Right ventricle myocardium inferior (tissue), 1 donor: Measurements from ENCODE around the gene ELP2. TPM values are rescaled to one million over a fixed set of nuclear protein-coding genes. Genes with fewer than 3 reads are reported as not detected.
"Not testable (repeated sequence)": the region's sequence is repeated elsewhere in the genome, so short reads cannot be mapped to it uniquely, and the experiment has no call there.

ENCODE experiments used
- ATAC-seq: fragments of 200-7000 bp; cut with Tn5 transposase; one replicate; pipeline ENCODE4 v1.9.1; 2020; ENCODE audit warnings: mild to moderate bottlenecking, moderate library complexity
- DNase-seq: peaks from one replicate; pipeline ENCODE4 v3.0.0; 2021; ENCODE audit errors: missing footprints
- intact Hi-C: fragments of 100-400 bp; cut with DNase I; formaldehyde crosslinking; loops from one replicate; pipeline ENCODE4 v1.11.0; 2022
- long read RNA-seq: library from polyadenylated mRNA; unstranded; transcript quantifications from one replicate; pipeline ENCODE4 v2.0.0, GENCODE V29; 2021
- total RNA-seq: library from RNA; stranded (reverse); fragmentation: NEBNext Ultra II Directional; extraction: Animal tissue kit (Norgen Biotek cat#: 25700); gene quantifications from one replicate; pipeline ENCODE4 v1.2.1, GENCODE V29; 2021
- donor health status: DM: no; HTN: yes; CAD: no; lungs with severe emphysema.

ELP2 gene
- 48.1 TPM for total RNA-seq
- long read RNA-seq, full-length matches to known transcripts, result 41 of 49 reads
- long read RNA-seq, partial matches to known transcripts, result 2 of 49 reads
- long read RNA-seq, other reads (novel, unspliced or antisense), result 6 of 49 reads

GRCh38 chr18:36129300-36130038 lies at the start of gene ELP2, which contains the start of gene SLC39A6:
Gene ELP2, plus strand, starts transcription at chr18:36129899. Its CDS starts 35 bp downstream, at chr18:36129934.
Gene SLC39A6, minus strand, starts transcription at chr18:36129340. Its CDS starts 2,333 bp downstream, at chr18:36127007.
- intact Hi-C loops, result loop anchor here (5.0 to 10.0 kb wide), 2 partner anchors 62 to 115 kb away; partner anchors contain the start of gene RPRD1A
- DNase-seq, result peak; percentile 99
- peak; percentile 98 for ATAC-seq

- DNase-seq, ATAC-seq, intact Hi-C loops: not testable (repeated sequence)
Measured at GRCh38 chr18:36081118-36081517, 48.6 kb upstream of the ELP2 start.

- no peak for DNase-seq
- no peak for ATAC-seq
- intact Hi-C loops, result no loop called here
Measured at GRCh38 chr18:36083729-36084128, 46.0 kb upstream of the ELP2 start.

- ATAC-seq, result no peak
- DNase-seq, result no peak
- intact Hi-C loops, result no loop called here
Measured at GRCh38 chr18:36085195-36085594, 44.5 kb upstream of the ELP2 start.

- intact Hi-C loops, result no loop called here
- DNase-seq (peak; percentile 65), ATAC-seq (peak; percentile 10)
Measured at GRCh38 chr18:36086186-36086585, 43.5 kb upstream of the ELP2 start.

GRCh38 chr18:36088256-36088655 lies 41.4 kb upstream of the ELP2 start:
- DNase-seq, result no peak
- no peak for ATAC-seq
- intact Hi-C loops, result no loop called here

- no peak for ATAC-seq
- intact Hi-C loops, result no loop called here
Measured at GRCh38 chr18:36089001-36089400, 40.7 kb upstream of the ELP2 start.

GRCh38 chr18:36092116-36092515 lies 37.6 kb upstream of the ELP2 start:
- DNase-seq, ATAC-seq, intact Hi-C loops: not testable (repeated sequence)

More at GRCh38 chr18:36089001-36089400, 40.7 kb upstream of the ELP2 start:
- DNase-seq, result no peak

GRCh38 chr18:36094431-36094830 lies 35.3 kb upstream of the ELP2 start:
- intact Hi-C loops, result no loop called here
- DNase-seq, result no peak
- ATAC-seq, result no peak

GRCh38 chr18:36095936-36096519 lies 33.7 kb upstream of the ELP2 start:
- ATAC-seq (no peak), DNase-seq (no peak)
- intact Hi-C loops, result loop anchor here (1.0 kb wide), 1 partner anchor 188 kb away; no protein-coding TSS in a partner anchor

- ATAC-seq (no peak), DNase-seq (no peak)
- intact Hi-C loops, result no loop called here
Measured at GRCh38 chr18:36096955-36097354, 32.7 kb upstream of the ELP2 start.

GRCh38 chr18:36099311-36099710 lies 30.4 kb upstream of the ELP2 start:
- DNase-seq (no peak), ATAC-seq (no peak)
- intact Hi-C loops, result no loop called here

- ATAC-seq, result no peak
- intact Hi-C loops, result no loop called here
- DNase-seq, result no peak
Measured at GRCh38 chr18:36101943-36102342, 27.8 kb upstream of the ELP2 start.

- intact Hi-C loops, result no loop called here
- no peak for ATAC-seq
- DNase-seq, result no peak
Measured at GRCh38 chr18:36104749-36105148, 24.9 kb upstream of the ELP2 start.

- ATAC-seq (no peak), DNase-seq (no peak)
- intact Hi-C loops, result no loop called here
Measured at GRCh38 chr18:36107477-36107876, 22.2 kb upstream of the ELP2 start.

- no peak for ATAC-seq
- no peak for DNase-seq
- intact Hi-C loops, result no loop called here
Measured at GRCh38 chr18:36108196-36108595, 21.5 kb upstream of the ELP2 start.

- DNase-seq (no peak), ATAC-seq (no peak)
- intact Hi-C loops, result no loop called here
Measured at GRCh38 chr18:36108601-36109000, 21.1 kb upstream of the ELP2 start.

- ATAC-seq, result no peak
- DNase-seq, result no peak
- intact Hi-C loops, result no loop called here
Measured at GRCh38 chr18:36109737-36110136, 20.0 kb upstream of the ELP2 start.

GRCh38 chr18:36112302-36112701 lies 17.4 kb upstream of the ELP2 start:
- ATAC-seq (no peak), DNase-seq (no peak)
- intact Hi-C loops, result no loop called here

- ATAC-seq, result no peak
- intact Hi-C loops, result no loop called here
- DNase-seq, result no peak
Measured at GRCh38 chr18:36114251-36114650, 15.4 kb upstream of the ELP2 start.
